ENCODE results near the gene MRPS22.
A peak's percentile ranks its signal among the peaks of the same experiment; 100 is the strongest.

MRPS22 gene

DNA sequence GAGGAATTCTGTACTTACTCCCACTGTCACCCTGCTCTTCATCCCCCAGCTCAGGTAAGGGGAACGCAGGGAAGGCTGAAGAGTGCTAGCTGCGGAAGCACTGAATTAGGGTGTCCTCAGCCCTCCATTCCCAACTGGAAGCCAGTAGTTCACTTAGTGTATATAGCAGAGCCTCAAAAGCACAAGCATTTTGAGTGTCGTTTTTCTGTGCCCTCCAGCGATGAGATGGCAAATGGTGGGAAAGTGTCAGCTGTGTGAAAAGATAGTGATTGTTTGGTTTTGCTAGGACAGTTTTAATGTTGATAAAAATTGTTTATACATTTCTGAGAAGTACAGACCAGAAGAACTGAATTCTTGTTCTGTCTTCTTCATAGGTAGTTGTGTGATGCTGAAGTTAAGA is 10.8 kb downstream of the MRPS22 start:
- Histone ChIP-seq H3K4ac (ENCODE audit: low read depth in 1 of 2, low read length in 2 of 2) (no peak overlapping the region), H2BK15ac (ENCODE audit: low read depth, poor library complexity, severe bottlenecking) (no peak overlapping the region), H4K91ac (ENCODE audit: low read length) (no peak overlapping the region), H3K4me3 (ENCODE audit: insufficient read depth in 1 of 2, low read depth in 1 of 2, low read length in 2 of 2) (no peak overlapping the region), H3K4me2 (ENCODE audit: low read length, poor library complexity, severe bottlenecking) (no peak overlapping the region), H3K27me3 (ENCODE audit: control insufficient read depth in 1 of 2, insufficient read depth in 1 of 2, low read length in 2 of 2) (no peaks in the 10 kb centered on the region), H3K9me3 (ENCODE audit: control insufficient read depth, low read length) (no peaks in the 10 kb centered on the region), H3K23ac (ENCODE audit: low read length in 2 of 2) (no peak overlapping the region), H3K18ac (ENCODE audit: low read depth in 1 of 2, low read length in 2 of 2) (no peak overlapping the region), H2BK5ac (ENCODE audit: low read depth, low read length, poor library complexity, severe bottlenecking) (no peak overlapping the region), H3K9ac (ENCODE audit: low read length) (peak overlapping the region; percentile 52), H2BK12ac (ENCODE audit: low read length in 2 of 2) (no peak overlapping the region), H2AFZ (ENCODE audit: low read depth, low read length) (no peak overlapping the region), H3K4me1 (ENCODE audit: control insufficient read depth, insufficient read depth, low read depth, low read length) (no peaks in the 10 kb centered on the region), H2AK5ac (ENCODE audit: low read length, severe bottlenecking) (no peak overlapping the region), H3K79me1 (replicated peaks; ENCODE audit: low read length, poor library complexity, severe bottlenecking) (peaks cover 13% of the 10 kb centered on the region), H2BK120ac (ENCODE audit: low read depth, low read length) (no peak overlapping the region), H3K36me3 (ENCODE audit: control insufficient read depth in 1 of 2, insufficient read depth in 2 of 2, low read depth in 1 of 2, low read length in 2 of 2) (peaks cover 26 to 99% of the 10 kb centered on the region in 2 experiments), H4K8ac (ENCODE audit: low read length) (no peak overlapping the region), H3K14ac (ENCODE audit: low read length in 2 of 2) (no peak overlapping the region), H3K27ac (ENCODE audit: low read length, poor library complexity, severe bottlenecking) (no peak overlapping the region)
- no peak for DNase-seq
- WGBS = 87% methylated on average over 4 of the region's 4 CpGs

DNA sequence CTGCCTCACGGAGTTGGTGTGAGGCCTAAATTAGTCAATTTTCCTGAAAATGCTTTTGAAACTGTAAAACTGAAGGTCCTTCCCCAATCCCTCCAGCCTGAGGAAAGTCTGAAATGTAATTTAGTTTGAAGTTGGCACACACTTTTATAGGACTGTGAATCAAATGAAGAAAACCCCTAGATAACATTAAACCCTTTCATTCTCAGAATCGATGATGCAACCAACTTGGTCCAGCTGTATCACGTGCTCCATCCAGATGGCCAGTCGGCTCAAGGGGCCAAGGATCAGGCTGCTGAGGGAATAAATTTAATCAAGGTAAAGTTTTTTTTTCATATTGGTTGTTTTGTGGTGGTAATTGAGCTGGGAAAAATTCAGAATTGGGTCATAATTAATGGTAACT is 11.7 kb downstream of the MRPS22 start:
- H4K91ac ChIP-seq (ENCODE audit: low read length) = no peak overlapping the region

DNA sequence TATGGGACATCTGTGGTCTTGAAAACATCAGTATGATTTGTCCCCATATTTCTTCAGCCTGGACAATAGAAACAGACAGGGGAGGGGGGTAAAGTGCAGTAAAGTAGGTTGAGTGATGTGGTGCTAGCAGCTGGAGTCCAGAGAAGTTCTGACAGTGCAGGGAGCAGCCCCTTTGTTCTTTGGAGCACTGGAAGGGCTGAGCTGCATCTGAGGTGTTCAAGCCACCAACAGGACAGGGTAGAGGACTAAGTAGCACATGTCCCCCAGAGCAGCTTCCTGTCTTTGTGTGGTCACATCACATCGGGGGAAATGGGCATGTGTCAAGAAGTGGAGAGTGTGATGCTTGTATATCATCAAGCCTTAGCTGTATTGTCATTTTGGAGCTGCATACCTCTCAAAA is 12.1 kb downstream of the MRPS22 start:
- no peak overlapping the region for H2AFZ ChIP-seq (ENCODE audit: low read depth, low read length)
- no peak overlapping the region for H3K14ac ChIP-seq (ENCODE audit: low read length in 2 of 2)
- WGBS = 94% methylated on average over 1 of the region's 1 CpG
- H3K18ac ChIP-seq (ENCODE audit: low read depth in 1 of 2, low read length in 2 of 2) = no peak overlapping the region
- H4K91ac ChIP-seq (ENCODE audit: low read length) = no peak overlapping the region
- peak overlapping the region; percentile 52 for H3K9ac ChIP-seq (ENCODE audit: low read length)
- H2AK5ac ChIP-seq (ENCODE audit: low read length, severe bottlenecking) = no peak overlapping the region
- no peak overlapping the region for H2BK5ac ChIP-seq (ENCODE audit: low read depth, low read length, poor library complexity, severe bottlenecking)
- H3K27ac ChIP-seq (ENCODE audit: low read length, poor library complexity, severe bottlenecking) = peak overlapping the region; percentile 1
- no peak overlapping the region for H3K4me2 ChIP-seq (ENCODE audit: low read length, poor library complexity, severe bottlenecking)
- H3K4me1 ChIP-seq (ENCODE audit: control insufficient read depth, insufficient read depth, low read depth, low read length) = no peaks in the 10 kb centered on the region
- no peak overlapping the region for H2BK120ac ChIP-seq (ENCODE audit: low read depth, low read length)
- H2BK15ac ChIP-seq (ENCODE audit: low read depth, poor library complexity, severe bottlenecking) = no peak overlapping the region
- peaks cover 15% of the 10 kb centered on the region for H3K79me1 ChIP-seq (replicated peaks; ENCODE audit: low read length, poor library complexity, severe bottlenecking)
- H3K23ac ChIP-seq (ENCODE audit: low read length in 2 of 2) = no peak overlapping the region
- peaks cover 26 to 100% of the 10 kb centered on the region in 2 experiments for H3K36me3 ChIP-seq (ENCODE audit: control insufficient read depth in 1 of 2, insufficient read depth in 2 of 2, low read depth in 1 of 2, low read length in 2 of 2)
- H3K9me3 ChIP-seq (ENCODE audit: control insufficient read depth, low read length) = no peaks in the 10 kb centered on the region
- H3K27me3 ChIP-seq (ENCODE audit: control insufficient read depth in 1 of 2, insufficient read depth in 1 of 2, low read length in 2 of 2) = no peaks in the 10 kb centered on the region
- peak overlapping the region; percentile 61 for H4K8ac ChIP-seq (ENCODE audit: low read length)
- H3K4ac ChIP-seq (ENCODE audit: low read depth in 1 of 2, low read length in 2 of 2) = no peak overlapping the region
- no peak for DNase-seq
- H2BK12ac ChIP-seq (ENCODE audit: low read length in 2 of 2) = no peak overlapping the region
- no peak overlapping the region for H3K4me3 ChIP-seq (ENCODE audit: insufficient read depth in 1 of 2, low read depth in 1 of 2, low read length in 2 of 2)

More for the DNA sequence above, 11.7 kb downstream of the MRPS22 start:
- H3K4me3 ChIP-seq (ENCODE audit: insufficient read depth in 1 of 2, low read depth in 1 of 2, low read length in 2 of 2) = no peak overlapping the region
- peak; percentile 17 for DNase-seq
- no peak overlapping the region for H3K18ac ChIP-seq (ENCODE audit: low read depth in 1 of 2, low read length in 2 of 2)
- H3K4me2 ChIP-seq (ENCODE audit: low read length, poor library complexity, severe bottlenecking) = no peak overlapping the region
- H3K4me1 ChIP-seq (ENCODE audit: control insufficient read depth, insufficient read depth, low read depth, low read length) = no peaks in the 10 kb centered on the region
- no peak overlapping the region for H2BK120ac ChIP-seq (ENCODE audit: low read depth, low read length)
- no peak overlapping the region for H3K14ac ChIP-seq (ENCODE audit: low read length in 2 of 2)
- H4K8ac ChIP-seq (ENCODE audit: low read length) = no peak overlapping the region
- 94% methylated on average over 3 of the region's 4 CpGs for WGBS
- H3K79me1 ChIP-seq (replicated peaks; ENCODE audit: low read length, poor library complexity, severe bottlenecking) = peaks cover 13% of the 10 kb centered on the region
- H2AFZ ChIP-seq (ENCODE audit: low read depth, low read length) = no peak overlapping the region
- no peak overlapping the region for H2BK12ac ChIP-seq (ENCODE audit: low read length in 2 of 2)
- no peaks in the 10 kb centered on the region for H3K9me3 ChIP-seq (ENCODE audit: control insufficient read depth, low read length)
- H2BK5ac ChIP-seq (ENCODE audit: low read depth, low read length, poor library complexity, severe bottlenecking) = peak overlapping the region; percentile 9
- no peak overlapping the region for H3K4ac ChIP-seq (ENCODE audit: low read depth in 1 of 2, low read length in 2 of 2)
- no peak overlapping the region for H2AK5ac ChIP-seq (ENCODE audit: low read length, severe bottlenecking)
- peaks cover 27 to 100% of the 10 kb centered on the region in 2 experiments for H3K36me3 ChIP-seq (ENCODE audit: control insufficient read depth in 1 of 2, insufficient read depth in 2 of 2, low read depth in 1 of 2, low read length in 2 of 2)
- H2BK15ac ChIP-seq (ENCODE audit: low read depth, poor library complexity, severe bottlenecking) = no peak overlapping the region
- peak overlapping the region; percentile 52 for H3K9ac ChIP-seq (ENCODE audit: low read length)
- no peak overlapping the region for H3K23ac ChIP-seq (ENCODE audit: low read length in 2 of 2)
- H3K27ac ChIP-seq (ENCODE audit: low read length, poor library complexity, severe bottlenecking) = no peak overlapping the region
- no peaks in the 10 kb centered on the region for H3K27me3 ChIP-seq (ENCODE audit: control insufficient read depth in 1 of 2, insufficient read depth in 1 of 2, low read length in 2 of 2)

DNA sequence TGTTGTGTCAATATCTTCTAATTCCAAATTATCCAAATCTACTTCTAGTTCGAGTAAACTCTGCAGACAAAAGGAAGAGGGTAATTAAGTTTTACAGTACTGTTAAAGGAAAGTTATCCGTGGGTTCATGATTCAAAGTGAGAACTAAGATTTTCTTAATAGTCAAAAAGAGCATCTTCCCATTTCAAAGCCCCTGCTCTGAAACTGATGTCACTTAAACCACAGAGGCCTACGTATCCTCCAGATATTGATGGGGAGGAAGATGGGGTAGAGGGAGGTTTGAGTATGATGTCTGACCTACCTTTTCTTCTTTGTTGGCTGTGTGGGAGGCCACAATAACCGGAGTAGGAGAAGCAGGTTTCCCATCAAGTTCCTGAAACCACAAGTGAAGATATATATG is 14.1 kb downstream of the MRPS22 start:
- no peaks in the 10 kb centered on the region for H3K27me3 ChIP-seq (ENCODE audit: control insufficient read depth in 1 of 2, insufficient read depth in 1 of 2, low read length in 2 of 2)
- DNase-seq = no peak
- H3K4me3 ChIP-seq (ENCODE audit: insufficient read depth in 1 of 2, low read depth in 1 of 2, low read length in 2 of 2) = no peak overlapping the region
- no peak overlapping the region for H4K8ac ChIP-seq (ENCODE audit: low read length)
- no peak overlapping the region for H3K27ac ChIP-seq (ENCODE audit: low read length, poor library complexity, severe bottlenecking)
- H3K4me2 ChIP-seq (ENCODE audit: low read length, poor library complexity, severe bottlenecking) = no peak overlapping the region
- peak overlapping the region; percentile 18 for H3K9ac ChIP-seq (ENCODE audit: low read length)
- no peak overlapping the region for H3K18ac ChIP-seq (ENCODE audit: low read depth in 1 of 2, low read length in 2 of 2)
- no peak overlapping the region for H2AK5ac ChIP-seq (ENCODE audit: low read length, severe bottlenecking)
- no peak overlapping the region for H2BK15ac ChIP-seq (ENCODE audit: low read depth, poor library complexity, severe bottlenecking)
- peaks cover 10% of the 10 kb centered on the region for H3K79me1 ChIP-seq (replicated peaks; ENCODE audit: low read length, poor library complexity, severe bottlenecking)
- H3K4me1 ChIP-seq (ENCODE audit: control insufficient read depth, insufficient read depth, low read depth, low read length) = no peaks in the 10 kb centered on the region
- no peak overlapping the region for H2BK5ac ChIP-seq (ENCODE audit: low read depth, low read length, poor library complexity, severe bottlenecking)
- H3K14ac ChIP-seq (ENCODE audit: low read length in 2 of 2) = no peak overlapping the region
- no peak overlapping the region for H3K4ac ChIP-seq (ENCODE audit: low read depth in 1 of 2, low read length in 2 of 2)
- no peaks in the 10 kb centered on the region for H3K9me3 ChIP-seq (ENCODE audit: control insufficient read depth, low read length)
- 100% methylated on average over 2 of the region's 4 CpGs for WGBS
- no peak overlapping the region for H4K91ac ChIP-seq (ENCODE audit: low read length)
- H2AFZ ChIP-seq (ENCODE audit: low read depth, low read length) = no peak overlapping the region
- no peak overlapping the region for H3K23ac ChIP-seq (ENCODE audit: low read length in 2 of 2)
- no peak overlapping the region for H2BK120ac ChIP-seq (ENCODE audit: low read depth, low read length)
- peaks cover 32 to 100% of the 10 kb centered on the region in 2 experiments for H3K36me3 ChIP-seq (ENCODE audit: control insufficient read depth in 1 of 2, insufficient read depth in 2 of 2, low read depth in 1 of 2, low read length in 2 of 2)
- no peak overlapping the region for H2BK12ac ChIP-seq (ENCODE audit: low read length in 2 of 2)

Data from mesenchymal stem cell (in vitro differentiated cells and primary cell).